Testis (tissue), 3 donors: ENCODE measurements around the gene MPZL3. TPM values are rescaled to one million over a fixed set of nuclear protein-coding genes. Genes with fewer than 3 reads are reported as not detected.

ENCODE experiments used
- DNase-seq: peaks from one replicate; pipeline ENCODE4 v3.0.0-alpha.2; 2019
- H3K27ac ChIP-seq, 2 donors: fragments of 200-600 bp; sonication (generic); one replicate each; pipeline ENCODE4 v1.5.1; 2019
- H3K27me3 ChIP-seq: fragments of 200-600 bp; sonication (generic); one replicate; pipeline ENCODE4 v1.5.1; 2019
- H3K36me3 ChIP-seq: fragments of 200-600 bp; sonication (generic); one replicate; pipeline ENCODE4 v1.5.1; 2017; ENCODE audit warnings: low read depth; ENCODE audit errors: missing control alignments
- H3K4me1 ChIP-seq: fragments of 200-600 bp; sonication (generic); one replicate; pipeline ENCODE4 v1.5.1; 2019
- H3K4me3 ChIP-seq, 2 donors: fragments of 200-600 bp; sonication (generic); one replicate each; pipeline ENCODE4 v1.5.1; 2017 to 2019
- H3K9me3 ChIP-seq: fragments of 200-600 bp; sonication (generic); one replicate; pipeline ENCODE4 v1.5.1; 2017
- CTCF ChIP-seq, 3 experiments: fragments of 450-650 bp in 2 of 3; fragments of 200-600 bp in 1 of 3; sonication (generic) in 1 of 3; IDR thresholded peaks; one replicate each; pipeline ENCODE4 v1.5.1; 2016 to 2019; ENCODE audit warnings: antibody characterized with exemption in 3 of 3, mild to moderate bottlenecking in 2 of 3, moderate library complexity in 1 of 3
- POLR2A ChIP-seq: fragments of 450-650 bp; IDR thresholded peaks from one replicate; pipeline ENCODE4 v1.6.1; 2017; ENCODE audit warnings: antibody characterized with exemption, mild to moderate bottlenecking, moderate library complexity
- WGBS, 2 donors: methylation state at CpG; one replicate each; pipeline ENCODE4 v1.1.5; 2018; 5-methylcytosine and 5-hydroxymethylcytosine counted together
- intact Hi-C: fragments of 100-400 bp; cut with DNase I; formaldehyde crosslinking; loops from one replicate; pipeline ENCODE4 v1.15.1; 2023; ENCODE audit warnings: low total_unique reads
- polyA plus RNA-seq: library from polyadenylated mRNA; stranded (reverse); fragments of 350-450 nt; fragmentation: Illumina TruSeq; extraction: RNeasy Lipid Tissue Mini Kit (QIAGEN cat#74804); gene quantifications from one replicate; pipeline ENCODE4 v1.2.3, GENCODE V29; 2014; ENCODE audit warnings: low read depth, low replicate concordance; ENCODE audit not compliant: insufficient read depth
- total RNA-seq, 2 donors: library from RNA; depleted of rRNA; stranded (reverse); fragments of >200 nt; gene quantifications; one replicate each; pipeline ENCODE4 v1.2.3, GENCODE V29; 2016

MPZL3 gene
- total and polyA plus RNA-seq, 3 donors from 2014 or later = 2.4 to 3.4 (median 3.2) TPM

GRCh38 chr11:118247041-118247440 is 5.1 kb downstream of the MPZL3 start:
- no peaks in the 10 kb centered on the region for H3K9me3 ChIP-seq
- TF ChIP-seq CTCF (IDR thresholded peaks at IDR 0.05) (no peak), POLR2A (no peak)
- intact Hi-C loops = no loop called here
- DNase-seq = no peak
- no peaks in the 10 kb centered on the region for H3K27me3 ChIP-seq
- 63 to 100% methylated on average over 1 of the region's 1 CpG for WGBS, 2 donors
- H3K36me3 ChIP-seq = no peaks in the 10 kb centered on the region
- no peak overlapping the region for H3K4me3 ChIP-seq
- no peaks in the 10 kb centered on the region for H3K4me1 ChIP-seq
- H3K27ac ChIP-seq = no peak overlapping the region

GRCh38 chr11:118245936-118246562 is 6.1 kb downstream of the MPZL3 start:
- WGBS, 2 donors = 86 to 96% methylated on average over 3 of the region's 3 CpGs
- no peak overlapping the region for H3K4me3 ChIP-seq
- intact Hi-C loops = no loop called here
- no peaks in the 10 kb centered on the region for H3K4me1 ChIP-seq
- H3K36me3 ChIP-seq = no peaks in the 10 kb centered on the region
- no peak overlapping the region for H3K27ac ChIP-seq
- TF ChIP-seq POLR2A = no peak
- TF ChIP-seq CTCF (IDR thresholded peaks at IDR 0.05) = no peak
- H3K27me3 ChIP-seq = no peaks in the 10 kb centered on the region
- DNase-seq = no peak
- no peaks in the 10 kb centered on the region for H3K9me3 ChIP-seq

- Histone ChIP-seq H3K9me3 (no peaks in the 10 kb centered on the region), H3K4me1 (no peaks in the 10 kb centered on the region), H3K36me3 (no peaks in the 10 kb centered on the region), H3K27ac (no peak overlapping the region), H3K4me3 (no peak overlapping the region), H3K27me3 (no peaks in the 10 kb centered on the region)
- TF ChIP-seq POLR2A = no peak
- TF ChIP-seq CTCF (IDR thresholded peaks at IDR 0.05) = no peak
- WGBS, 2 donors = 81 to 88% methylated on average over 3 of the region's 3 CpGs
- DNase-seq = no peak
- intact Hi-C loops = no loop called here
These were observed 8.0 kb downstream of the MPZL3 start for GRCh38 chr11:118243993-118244762.

- no peak for DNase-seq
- TF ChIP-seq CTCF (IDR thresholded peaks at IDR 0.05) (no peak), POLR2A (no peak)
- no peaks in the 10 kb centered on the region for H3K9me3 ChIP-seq
- no peak overlapping the region for H3K4me3 ChIP-seq
- intact Hi-C loops = no loop called here
- H3K27me3 ChIP-seq = no peaks in the 10 kb centered on the region
- H3K36me3 ChIP-seq = no peaks in the 10 kb centered on the region
- no peak overlapping the region for H3K27ac ChIP-seq
- 66 to 74% methylated on average over 7 to 8 of the region's 8 CpGs for WGBS, 2 donors
- no peaks in the 10 kb centered on the region for H3K4me1 ChIP-seq
These were observed 9.0 kb downstream of the MPZL3 start for GRCh38 chr11:118243161-118243560.

- DNase-seq = no peak
- H3K4me3 ChIP-seq = no peak overlapping the region
- no peaks in the 10 kb centered on the region for H3K27me3 ChIP-seq
- no peaks in the 10 kb centered on the region for H3K9me3 ChIP-seq
- 92% methylated on average over 1 of the region's 1 CpG for WGBS, 2 donors
- H3K4me1 ChIP-seq = no peaks in the 10 kb centered on the region
- intact Hi-C loops = no loop called here
- H3K36me3 ChIP-seq = no peaks in the 10 kb centered on the region
- no peak overlapping the region for H3K27ac ChIP-seq
- TF ChIP-seq POLR2A = no peak
- no peak for TF ChIP-seq CTCF (IDR thresholded peaks at IDR 0.05)
These were observed 10.4 kb downstream of the MPZL3 start for GRCh38 chr11:118241764-118242098.
